GM23338 (cell line): ENCODE results near the gene ENPEP.

Experiments
- POLR2AphosphoS5 ChIP-seq: IDR thresholded peaks from 2 replicates; pipeline ENCODE4 v1.6.1; 2016; ENCODE audit warnings: antibody characterized with exemption, low read depth
- TF ChIP-seq, protein P1 (sequence below), 2 experiments: fragments of 200-600 bp in 1 of 2; sonication (generic) in 1 of 2; conservative IDR thresholded peaks; 2 replicates each; pipeline versions ENCODE4 v1.5.1 to v1.6.1; 2016 to 2017; ENCODE audit warnings: antibody characterized with exemption in 2 of 2, low read depth in 2 of 2, mild to moderate bottlenecking in 2 of 2, moderate library complexity in 1 of 2

DNA sequence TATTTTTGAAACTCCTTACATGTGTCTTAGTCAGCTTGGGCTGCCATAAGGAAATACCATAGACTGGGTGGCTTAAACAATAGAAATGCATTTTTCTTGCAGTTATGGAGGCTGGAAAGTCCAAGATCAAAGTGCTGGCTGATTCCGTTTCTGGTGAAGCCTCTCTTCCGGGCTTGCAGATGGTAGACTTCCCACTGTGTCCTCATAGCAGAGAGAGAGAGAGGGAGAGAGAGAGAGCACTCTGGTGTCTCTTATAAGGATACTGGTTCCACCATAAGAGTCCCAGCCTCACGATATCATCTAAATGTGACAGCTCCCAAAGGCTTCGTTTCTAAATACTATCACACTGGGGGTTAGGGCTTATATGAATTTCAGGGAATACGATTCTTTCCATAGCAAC is 39.7 kb downstream of the ENPEP start:
- no peak for TF ChIP-seq POLR2AphosphoS5
- TF ChIP-seq, protein P1, sequence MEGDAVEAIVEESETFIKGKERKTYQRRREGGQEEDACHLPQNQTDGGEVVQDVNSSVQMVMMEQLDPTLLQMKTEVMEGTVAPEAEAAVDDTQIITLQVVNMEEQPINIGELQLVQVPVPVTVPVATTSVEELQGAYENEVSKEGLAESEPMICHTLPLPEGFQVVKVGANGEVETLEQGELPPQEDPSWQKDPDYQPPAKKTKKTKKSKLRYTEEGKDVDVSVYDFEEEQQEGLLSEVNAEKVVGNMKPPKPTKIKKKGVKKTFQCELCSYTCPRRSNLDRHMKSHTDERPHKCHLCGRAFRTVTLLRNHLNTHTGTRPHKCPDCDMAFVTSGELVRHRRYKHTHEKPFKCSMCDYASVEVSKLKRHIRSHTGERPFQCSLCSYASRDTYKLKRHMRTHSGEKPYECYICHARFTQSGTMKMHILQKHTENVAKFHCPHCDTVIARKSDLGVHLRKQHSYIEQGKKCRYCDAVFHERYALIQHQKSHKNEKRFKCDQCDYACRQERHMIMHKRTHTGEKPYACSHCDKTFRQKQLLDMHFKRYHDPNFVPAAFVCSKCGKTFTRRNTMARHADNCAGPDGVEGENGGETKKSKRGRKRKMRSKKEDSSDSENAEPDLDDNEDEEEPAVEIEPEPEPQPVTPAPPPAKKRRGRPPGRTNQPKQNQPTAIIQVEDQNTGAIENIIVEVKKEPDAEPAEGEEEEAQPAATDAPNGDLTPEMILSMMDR (conservative IDR thresholded peaks at IDR 0.05; ENCODE audit: low read depth in 2 of 2): no peak
